ENCODE measurements around the gene DPP6. TPM values are rescaled to one million over a fixed set of nuclear protein-coding genes. Genes with fewer than 3 reads are reported as not detected.

The DPP6 gene
- total RNA-seq, 1 experiment from 2014 or later: not detected

DNA sequence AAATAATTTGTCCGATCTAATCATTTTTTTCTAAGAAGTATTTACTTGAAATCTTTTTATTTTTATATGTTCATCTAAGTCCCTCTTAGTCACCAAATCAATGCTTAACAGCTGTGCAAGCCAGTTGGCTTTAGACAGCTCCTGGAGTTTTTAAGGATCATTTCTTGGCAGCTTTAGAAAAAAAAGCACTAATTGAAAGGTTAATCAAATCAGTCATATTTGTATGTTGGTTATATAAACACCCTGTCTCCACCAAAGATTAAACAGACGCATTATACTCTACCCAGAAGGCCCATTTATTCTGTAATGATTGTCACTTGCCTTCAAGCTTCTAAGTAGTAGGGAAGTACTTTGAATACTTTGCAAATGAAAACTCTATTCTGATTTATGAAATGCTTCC, 890.5 kb downstream of the DPP6 start:
- ATAC-seq: no peak
- TF ChIP-seq EZH2 (IDR thresholded peaks at IDR 0.05; ENCODE audit: low read length, unreplicated experiment): no peak
- no peak for TF ChIP-seq EZH2phosphoT487 (IDR thresholded peaks at IDR 0.05; ENCODE audit: borderline replicate concordance, low read length)
- TF ChIP-seq, protein P1, sequence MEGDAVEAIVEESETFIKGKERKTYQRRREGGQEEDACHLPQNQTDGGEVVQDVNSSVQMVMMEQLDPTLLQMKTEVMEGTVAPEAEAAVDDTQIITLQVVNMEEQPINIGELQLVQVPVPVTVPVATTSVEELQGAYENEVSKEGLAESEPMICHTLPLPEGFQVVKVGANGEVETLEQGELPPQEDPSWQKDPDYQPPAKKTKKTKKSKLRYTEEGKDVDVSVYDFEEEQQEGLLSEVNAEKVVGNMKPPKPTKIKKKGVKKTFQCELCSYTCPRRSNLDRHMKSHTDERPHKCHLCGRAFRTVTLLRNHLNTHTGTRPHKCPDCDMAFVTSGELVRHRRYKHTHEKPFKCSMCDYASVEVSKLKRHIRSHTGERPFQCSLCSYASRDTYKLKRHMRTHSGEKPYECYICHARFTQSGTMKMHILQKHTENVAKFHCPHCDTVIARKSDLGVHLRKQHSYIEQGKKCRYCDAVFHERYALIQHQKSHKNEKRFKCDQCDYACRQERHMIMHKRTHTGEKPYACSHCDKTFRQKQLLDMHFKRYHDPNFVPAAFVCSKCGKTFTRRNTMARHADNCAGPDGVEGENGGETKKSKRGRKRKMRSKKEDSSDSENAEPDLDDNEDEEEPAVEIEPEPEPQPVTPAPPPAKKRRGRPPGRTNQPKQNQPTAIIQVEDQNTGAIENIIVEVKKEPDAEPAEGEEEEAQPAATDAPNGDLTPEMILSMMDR (conservative IDR thresholded peaks at IDR 0.05; ENCODE audit: low read depth, low read length): no peak
- no TSS peak for BruUV-seq (replicated peaks)
- no peak overlapping the region for H3K9ac ChIP-seq (ENCODE audit: low read length)
- no peaks in the 10 kb centered on the region for H3K79me2 ChIP-seq (ENCODE audit: low read length)
- H2AFZ ChIP-seq (ENCODE audit: low read length): no peak overlapping the region
- H3K9me3 ChIP-seq (ENCODE audit: low read length): no peaks in the 10 kb centered on the region
- H4K20me1 ChIP-seq (ENCODE audit: low read length): no peaks in the 10 kb centered on the region
- intact Hi-C loops (cut with micrococcal nuclease): no loop called here
- H3K9me2 ChIP-seq (replicated peaks; ENCODE audit: low read length): no peaks in the 10 kb centered on the region
- H3K27ac ChIP-seq (ENCODE audit: low read length): no peak overlapping the region
- H3F3A ChIP-seq (ENCODE audit: low read length, unreplicated experiment): no peaks in the 10 kb centered on the region
- H3K4me2 ChIP-seq (ENCODE audit: low read length): no peak overlapping the region
- H3K4me3 ChIP-seq (ENCODE audit: low read length): no peak overlapping the region
- H3K36me3 ChIP-seq (ENCODE audit: low read depth, low read length): peaks cover 6% of the 10 kb centered on the region
- ChIA-PET CTCF (interaction anchor here (0.5 to 2.1 kb wide), 2 partner anchors 9 to 15 kb away, joined by 5 to 6 read pairs; no protein-coding TSS in a partner anchor), POLR2A (ENCODE audit: unreplicated experiment) (no interaction called here)
- no peaks in the 10 kb centered on the region for H3K4me1 ChIP-seq (ENCODE audit: insufficient read depth, low read length)
- H3K27me3 ChIP-seq (ENCODE audit: low read length): no peaks in the 10 kb centered on the region
- no peak for DNase-seq
